Thoracic aorta (tissue), 2 donors: ENCODE results near the gene IGF2BP3. TPM values are rescaled to one million over a fixed set of nuclear protein-coding genes. Genes with fewer than 3 reads are reported as not detected.

Experiments
- ATAC-seq: fragments of 150-250 bp; one replicate; pipeline ENCODE4 v1.8.0; 2017; ENCODE audit warnings: low read depth; ENCODE audit not compliant: insufficient number of reproducible peaks, low FRiP score
- DNase-seq: peaks from one replicate; pipeline ENCODE4 v3.0.0-alpha.2; 2020; ENCODE audit warnings: low spot score
- H3K27ac ChIP-seq, 2 donors: fragments of 200-600 bp; sonication (generic); 1 replicate in 1 of 2; 2 replicates in 1 of 2; pipeline ENCODE4 v1.5.1; 2016; ENCODE audit warnings: mild to moderate bottlenecking in 2 of 2, moderate library complexity in 2 of 2
- H3K27me3 ChIP-seq: fragments of 200-600 bp; sonication (generic); replicated peaks from 2 replicates; pipeline ENCODE4 v1.6.0; 2016; ENCODE audit warnings: mild to moderate bottlenecking; ENCODE audit not compliant: insufficient read depth
- H3K36me3 ChIP-seq: fragments of 200-600 bp; sonication (generic); one replicate; pipeline ENCODE4 v1.5.1; 2016
- H3K4me1 ChIP-seq, 2 donors: fragments of 200-600 bp; sonication (generic); 1 replicate in 1 of 2; 2 replicates in 1 of 2; pipeline versions ENCODE4 v1.5.1 to v1.6.0; 2016; ENCODE audit warnings: low read depth in 2 of 2, mild to moderate bottlenecking in 1 of 2; ENCODE audit not compliant: control insufficient read depth in 1 of 2
- H3K4me3 ChIP-seq: fragments of 200-600 bp; sonication (generic); 2 replicates; pipeline ENCODE4 v1.5.1; 2016; ENCODE audit warnings: mild to moderate bottlenecking
- H3K9me3 ChIP-seq: fragments of 200-600 bp; sonication (generic); 2 replicates; pipeline ENCODE4 v1.5.1; 2016
- CTCF ChIP-seq: fragments of 200-600 bp; sonication (generic); IDR thresholded peaks from one replicate; pipeline ENCODE4 v1.5.1; 2019; ENCODE audit warnings: antibody characterized with exemption
- total RNA-seq, 2 donors: library from RNA; depleted of rRNA; stranded (reverse); fragments of >200 nt; gene quantifications; one replicate each; pipeline versions ENCODE4 v1.1.0 to v1.2.3, GENCODE V29; 2016

IGF2BP3 gene
- total RNA-seq, 2 donors from 2014 or later, result 0.27 to 8.1 TPM

- H3K27me3 ChIP-seq, result no peaks in the 10 kb centered on the region
- H3K9me3 ChIP-seq, result no peaks in the 10 kb centered on the region
- no peak for TF ChIP-seq CTCF
- H3K4me3 ChIP-seq, result no peak overlapping the region
- H3K27ac ChIP-seq, result no peak overlapping the region
- H3K36me3 ChIP-seq, result peaks cover 5% of the 10 kb centered on the region
- ATAC-seq, result no peak
- no peak for DNase-seq
- peaks cover 0 to 7% of the 10 kb centered on the region in 2 donors for H3K4me1 ChIP-seq
These were observed 193.3 kb downstream of the IGF2BP3 start for GRCh38 chr7:23276947-23277346.

GRCh38 chr7:23276376-23276775 is 193.9 kb downstream of the IGF2BP3 start:
- H3K27me3 ChIP-seq, result no peaks in the 10 kb centered on the region
- no peaks in the 10 kb centered on the region for H3K9me3 ChIP-seq
- peak; percentile 10 for TF ChIP-seq CTCF
- H3K27ac ChIP-seq, result no peak overlapping the region
- ATAC-seq (no peak), DNase-seq (no peak)
- H3K4me3 ChIP-seq, result no peak overlapping the region
- H3K4me1 ChIP-seq, result peaks cover 0 to 7% of the 10 kb centered on the region in 2 donors
- H3K36me3 ChIP-seq, result peaks cover 5% of the 10 kb centered on the region

- no peaks in the 10 kb centered on the region for H3K27me3 ChIP-seq
- H3K27ac ChIP-seq, result no peak overlapping the region
- peaks cover 6% of the 10 kb centered on the region for H3K36me3 ChIP-seq
- no peak overlapping the region for H3K4me3 ChIP-seq
- DNase-seq, result no peak
- no peaks in the 10 kb centered on the region for H3K9me3 ChIP-seq
- TF ChIP-seq CTCF, result no peak
- no peak for ATAC-seq
- H3K4me1 ChIP-seq, result peaks cover 0 to 7% of the 10 kb centered on the region in 2 donors
These were observed 194.4 kb downstream of the IGF2BP3 start for GRCh38 chr7:23275912-23276311.

- Histone ChIP-seq H3K36me3 (peaks cover 18% of the 10 kb centered on the region), H3K4me3 (no peak overlapping the region), H3K4me1 (peaks cover 0 to 7% of the 10 kb centered on the region in 2 donors), H3K9me3 (no peaks in the 10 kb centered on the region), H3K27ac (no peak overlapping the region), H3K27me3 (no peaks in the 10 kb centered on the region)
- peak; percentile 52 for TF ChIP-seq CTCF
- DNase-seq (peak; percentile 30), ATAC-seq (peak; percentile 69)
These were observed 197.1 kb downstream of the IGF2BP3 start for GRCh38 chr7:23273141-23273599.

- ATAC-seq, result no peak
- Histone ChIP-seq H3K27ac (no peak overlapping the region), H3K4me1 (peaks cover 0 to 7% of the 10 kb centered on the region in 2 donors), H3K9me3 (no peaks in the 10 kb centered on the region), H3K4me3 (no peak overlapping the region), H3K36me3 (peaks cover 24% of the 10 kb centered on the region), H3K27me3 (no peaks in the 10 kb centered on the region)
- no peak for TF ChIP-seq CTCF
- no peak for DNase-seq
These were observed 198.0 kb downstream of the IGF2BP3 start for GRCh38 chr7:23272275-23272674.
